Fibroblast of lung (primary cell): ENCODE data around the gene PLD1. TPM values are rescaled to one million over a fixed set of nuclear protein-coding genes. Genes with fewer than 3 reads are reported as not detected.
A peak's percentile ranks its signal among the peaks of the same experiment; 100 is the strongest.
"Not testable (repeated sequence)": the region's sequence is repeated elsewhere in the genome, so short reads cannot be mapped to it uniquely, and the experiment has no call there.

Experiments used
- DNase-seq, 2 donors: peaks; one replicate each; pipeline versions ENCODE4 v3.0.0 to v3.0.0-alpha.2; 2010; ENCODE audit warnings: low read depth in 2 of 2
- H2AFZ ChIP-seq: 2 replicates; pipeline ENCODE4 v1.5.1; 2012; ENCODE audit warnings: low read length, control low read depth, inconsistent platforms
- H3K27ac ChIP-seq: 2 replicates; pipeline ENCODE4 v1.5.1; 2011; ENCODE audit warnings: low read length, control low read depth; ENCODE audit not compliant: insufficient read depth
- H3K27me3 ChIP-seq: 2 replicates; pipeline ENCODE4 v1.5.1; 2011; ENCODE audit warnings: mild to moderate bottlenecking, low read length; ENCODE audit not compliant: control insufficient read depth, insufficient read depth
- H3K36me3 ChIP-seq: 2 replicates; pipeline ENCODE4 v1.5.1; 2011; ENCODE audit warnings: low read length; ENCODE audit not compliant: control insufficient read depth, insufficient read depth
- H3K4me1 ChIP-seq: 2 replicates; pipeline ENCODE4 v1.5.1; 2011; ENCODE audit warnings: low read length; ENCODE audit not compliant: control insufficient read depth, insufficient read depth; ENCODE audit errors: extremely low read depth
- H3K4me2 ChIP-seq: 2 replicates; pipeline ENCODE4 v1.5.1; 2011; ENCODE audit warnings: low read length, control low read depth; ENCODE audit not compliant: insufficient read depth; ENCODE audit errors: extremely low read depth
- H3K4me3 ChIP-seq, 4 experiments: fragments of 200-600 bp in 1 of 4; sonication (generic) in 1 of 4; replicated peaks in 1 of 4; 2 replicates each; pipeline ENCODE4 v1.5.1; 2011 to 2016; ENCODE audit warnings: low read length in 4 of 4, low read depth in 3 of 4, mild to moderate bottlenecking in 3 of 4, control low read depth in 2 of 4, inconsistent platforms in 1 of 4, mixed read lengths in 1 of 4; ENCODE audit not compliant: insufficient read depth in 1 of 4; ENCODE audit errors: control extremely low read depth in 1 of 4
- H3K79me2 ChIP-seq: 2 replicates; pipeline ENCODE4 v1.5.1; 2012; ENCODE audit warnings: mild to moderate bottlenecking, low read length, inconsistent platforms; ENCODE audit not compliant: control insufficient read depth, insufficient read depth
- H3K9ac ChIP-seq: 2 replicates; pipeline ENCODE4 v1.5.1; 2011; ENCODE audit warnings: mild to moderate bottlenecking, low read length, control low read depth; ENCODE audit not compliant: insufficient read depth
- H3K9me3 ChIP-seq: 2 replicates; pipeline ENCODE4 v1.5.1; 2012; ENCODE audit warnings: low read depth, low read length; ENCODE audit not compliant: control insufficient read depth, insufficient read depth
- H4K20me1 ChIP-seq: 2 replicates; pipeline ENCODE4 v1.5.1; 2011; ENCODE audit warnings: low read length; ENCODE audit not compliant: control insufficient read depth, insufficient read depth; ENCODE audit errors: extremely low read depth
- CTCF ChIP-seq, 2 donors: IDR thresholded peaks in 1 of 2; conservative IDR thresholded peaks in 1 of 2; 1 replicate in 1 of 2; 2 replicates in 1 of 2; pipeline ENCODE4 v1.5.1; 2011 to 2012; ENCODE audit warnings: low read length in 2 of 2, control low read depth in 1 of 2, inconsistent platforms in 1 of 2, low read depth in 1 of 2, mild to moderate bottlenecking in 1 of 2
- EZH2 ChIP-seq: IDR thresholded peaks from 2 replicates; pipeline ENCODE4 v1.5.1; 2012; ENCODE audit warnings: low read length, control low read depth, mild to moderate bottlenecking; ENCODE audit errors: missing control alignments
- polyA plus RNA-seq, 2 donors: library from polyadenylated mRNA; depleted of rRNA in 1 of 2; stranded (reverse) in 1 of 2; unstranded in 1 of 2; fragments of >200 nt; gene quantifications; 2 replicates each; pipeline ENCODE4 v1.2.1, GENCODE V29; 2011 to 2012; ENCODE audit warnings: missing spikeins in 1 of 2
- total RNA-seq: library from RNA; depleted of rRNA; stranded (reverse); fragments of >200 nt; gene quantifications from 2 replicates; pipeline ENCODE4 v1.2.1, GENCODE V29; 2014

PLD1 gene
- total and polyA plus RNA-seq, 2 donors (not counting 1 experiment from before 2014, with no cell fraction given), result 10.8 to 18.8 TPM

- no peaks in the 10 kb centered on the region for H3K4me1 ChIP-seq
- no peak overlapping the region for H3K4me3 ChIP-seq
- H3K27me3 ChIP-seq, result no peaks in the 10 kb centered on the region
- DNase-seq, result peak; percentile 36 to 73
- H3K9me3 ChIP-seq, result no peaks in the 10 kb centered on the region
- no peaks in the 10 kb centered on the region for H4K20me1 ChIP-seq
- TF ChIP-seq EZH2, result no peak
- TF ChIP-seq CTCF (conservative IDR thresholded peaks at IDR 0.05 in 1 of 2, IDR thresholded peaks at IDR 0.05 in 1 of 2; ENCODE audit: low read depth in 1 of 2, low read length in 2 of 2), result peak; percentile 28 to 30
- H3K79me2 ChIP-seq, result no peaks in the 10 kb centered on the region
- H3K36me3 ChIP-seq, result no peaks in the 10 kb centered on the region
- no peak overlapping the region for H3K27ac ChIP-seq
- H2AFZ ChIP-seq, result peak overlapping the region; percentile 19
- H3K9ac ChIP-seq, result no peak overlapping the region
- H3K4me2 ChIP-seq, result no peak overlapping the region
Measured at GRCh38 chr3:171640520-171641412, 169.5 kb downstream of the PLD1 start.

- Histone ChIP-seq H3K4me1 (no peaks in the 10 kb centered on the region), H3K27ac (no peak overlapping the region), H3K79me2 (no peaks in the 10 kb centered on the region), H3K27me3 (no peaks in the 10 kb centered on the region), H3K4me3 (no peak overlapping the region), H3K4me2 (no peak overlapping the region), H3K36me3 (no peaks in the 10 kb centered on the region), H2AFZ (no peak overlapping the region), H4K20me1 (no peaks in the 10 kb centered on the region), H3K9ac (no peak overlapping the region), H3K9me3 (no peaks in the 10 kb centered on the region)
- DNase-seq, result peak in 1 of 2 donors; percentile 24
- no peak for TF ChIP-seq EZH2
- TF ChIP-seq CTCF (conservative IDR thresholded peaks at IDR 0.05 in 1 of 2, IDR thresholded peaks at IDR 0.05 in 1 of 2; ENCODE audit: low read depth in 1 of 2, low read length in 2 of 2), result no peak
Measured at GRCh38 chr3:171636666-171637065, 173.6 kb downstream of the PLD1 start.

GRCh38 chr3:171632766-171633165, 177.5 kb downstream of the PLD1 start:
- Histone ChIP-seq H3K9ac (no peak overlapping the region), H4K20me1 (no peaks in the 10 kb centered on the region), H3K36me3 (no peaks in the 10 kb centered on the region), H3K27ac (no peak overlapping the region), H3K27me3 (no peaks in the 10 kb centered on the region), H3K4me1 (no peaks in the 10 kb centered on the region), H3K9me3 (no peaks in the 10 kb centered on the region), H3K79me2 (no peaks in the 10 kb centered on the region), H2AFZ (no peak overlapping the region), H3K4me2 (no peak overlapping the region), H3K4me3 (no peak overlapping the region)
- no peak for DNase-seq
- TF ChIP-seq EZH2, result no peak
- no peak for TF ChIP-seq CTCF (conservative IDR thresholded peaks at IDR 0.05 in 1 of 2, IDR thresholded peaks at IDR 0.05 in 1 of 2; ENCODE audit: low read depth in 1 of 2, low read length in 2 of 2)

- not testable (repeated sequence) for H2AFZ ChIP-seq, DNase-seq, H3K36me3 ChIP-seq, H3K9ac ChIP-seq, H3K79me2 ChIP-seq, H4K20me1 ChIP-seq, H3K4me1 ChIP-seq, H3K9me3 ChIP-seq, H3K4me2 ChIP-seq, H3K4me3 ChIP-seq, H3K27ac ChIP-seq, H3K27me3 ChIP-seq
Measured at GRCh38 chr3:171626799-171627198, 183.5 kb downstream of the PLD1 start.
